T-helper 2 cell treated with Interferon-gamma antibody and Interleukin-4, amounts not matched to agents 100 ng/mL and 5 ng/mL, for 36 hours (primary cell): ENCODE data around the gene SFT2D3. TPM values are rescaled to one million over a fixed set of nuclear protein-coding genes. Genes with fewer than 3 reads are reported as not detected.

Source experiments
- intact Hi-C: fragments of 100-400 bp; cut with micrococcal nuclease; formaldehyde crosslinking; loops from one replicate; pipeline ENCODE4 v1.15.1; 2023
- total RNA-seq: library from RNA; stranded (reverse); gene quantifications from 2 replicates; pipeline ENCODE4 v1.2.3, GENCODE V29; 2022

Gene SFT2D3
- total RNA-seq, 1 donor from 2014 or later = 4.4 TPM

DNA sequence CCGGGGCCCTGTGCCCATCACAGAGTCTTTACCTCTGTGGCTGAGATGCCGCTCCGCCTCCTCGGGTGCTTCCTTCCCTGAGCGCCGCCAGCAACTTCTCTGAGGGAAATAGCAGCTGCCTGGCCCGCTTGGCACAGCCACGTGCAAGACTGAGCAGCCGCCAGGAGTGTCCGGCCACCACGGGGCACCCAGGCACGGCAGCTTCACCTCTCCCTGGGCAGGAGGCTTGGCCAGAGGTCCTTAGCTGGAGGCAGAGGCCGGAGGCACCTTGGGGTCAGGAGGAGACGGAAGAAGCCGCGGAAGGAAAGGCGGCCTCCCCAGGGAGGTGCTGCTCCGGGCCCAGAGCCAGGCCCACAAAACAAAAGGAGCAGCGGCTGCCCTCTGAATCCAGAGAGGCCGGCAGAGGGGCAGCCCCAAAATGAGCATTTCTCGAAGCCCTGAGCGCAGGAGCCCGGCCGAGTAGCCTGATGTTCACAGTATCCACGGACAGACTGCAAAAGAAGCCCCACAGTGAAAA, 20.0 kb upstream of the SFT2D3 start:
- intact Hi-C loops = no loop called here

DNA sequence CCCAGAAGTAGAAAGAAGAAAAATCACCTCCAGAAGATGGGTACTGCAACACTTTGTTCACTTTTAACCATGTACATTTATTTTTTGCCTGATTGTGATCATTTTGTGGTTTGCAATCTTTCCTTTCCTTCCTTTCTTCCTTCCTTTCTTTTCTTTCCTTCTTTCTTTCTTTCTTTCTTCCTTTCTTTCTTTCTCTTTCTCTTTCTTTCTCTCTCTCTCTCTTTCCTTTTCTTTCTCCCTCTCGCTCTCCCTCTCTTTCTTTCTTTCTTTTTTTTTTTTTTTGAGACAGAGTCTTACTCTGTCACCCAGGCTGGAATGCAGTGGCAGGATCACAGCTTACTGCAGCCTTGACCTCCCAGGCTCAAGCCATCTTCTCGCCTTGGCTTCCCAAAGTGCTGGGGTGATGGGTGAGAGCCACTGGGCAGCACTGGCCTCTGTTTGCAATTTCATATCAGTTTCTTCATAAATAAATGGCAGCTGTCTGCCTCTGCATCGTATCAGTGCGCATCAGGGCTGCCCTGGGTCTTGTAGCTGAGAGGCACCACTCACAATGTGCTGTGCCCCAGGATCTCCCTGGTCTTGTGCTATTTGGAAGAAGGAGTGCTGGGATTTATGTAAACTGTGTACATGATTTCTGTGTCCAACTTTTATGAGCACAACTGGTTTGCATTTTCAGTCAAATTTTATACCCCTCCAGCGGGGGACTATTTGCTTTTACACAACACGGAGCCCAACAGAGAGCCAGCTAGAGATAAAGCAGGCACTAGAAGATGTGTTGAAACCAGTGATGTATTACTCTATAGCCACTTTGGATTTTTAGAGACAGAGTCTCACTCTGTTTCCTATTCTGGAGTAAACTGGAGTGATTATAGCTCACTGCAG, 19.1 kb upstream of the SFT2D3 start:
- intact Hi-C loops = no loop called here

DNA sequence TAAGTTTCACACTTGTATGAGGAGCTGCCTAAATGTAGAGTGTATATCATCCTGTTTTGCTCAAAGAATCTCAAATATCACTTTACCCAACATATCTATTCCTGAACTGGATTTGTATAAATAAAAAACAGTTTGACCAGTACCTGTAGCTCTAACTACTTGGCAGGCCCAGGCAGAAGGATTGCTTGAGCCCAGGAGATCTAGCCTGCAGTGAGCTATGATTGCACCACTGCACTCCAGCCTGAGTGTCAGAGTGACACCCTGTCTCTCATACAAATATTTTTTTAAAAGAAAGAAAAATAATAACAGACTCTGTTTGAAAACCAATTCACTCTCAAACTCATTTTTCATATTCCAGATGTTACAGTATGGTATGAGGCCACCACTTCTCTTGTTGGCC, 18.2 kb upstream of the SFT2D3 start:
- intact Hi-C loops = no loop called here

DNA sequence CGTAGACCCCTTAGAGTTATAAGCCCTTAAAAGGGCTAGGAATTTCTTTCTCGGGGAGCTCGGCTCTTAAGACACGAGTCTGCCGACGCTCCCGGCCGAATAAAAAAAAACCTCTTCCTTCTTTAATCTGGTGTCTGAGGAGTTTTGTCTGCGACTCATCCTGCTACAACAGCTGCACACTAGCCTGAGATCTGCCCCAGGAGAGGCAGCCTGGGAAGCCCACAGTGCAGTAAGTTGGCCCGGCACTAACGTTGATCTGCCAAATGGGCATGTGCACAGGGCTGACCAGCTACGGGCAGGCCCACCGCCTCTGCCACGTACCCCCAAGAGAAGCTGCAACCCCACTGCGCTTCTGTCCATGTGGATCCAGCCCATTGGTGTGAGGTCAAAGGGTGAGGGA, 17.5 kb upstream of the SFT2D3 start:
- intact Hi-C loops = no loop called here

DNA sequence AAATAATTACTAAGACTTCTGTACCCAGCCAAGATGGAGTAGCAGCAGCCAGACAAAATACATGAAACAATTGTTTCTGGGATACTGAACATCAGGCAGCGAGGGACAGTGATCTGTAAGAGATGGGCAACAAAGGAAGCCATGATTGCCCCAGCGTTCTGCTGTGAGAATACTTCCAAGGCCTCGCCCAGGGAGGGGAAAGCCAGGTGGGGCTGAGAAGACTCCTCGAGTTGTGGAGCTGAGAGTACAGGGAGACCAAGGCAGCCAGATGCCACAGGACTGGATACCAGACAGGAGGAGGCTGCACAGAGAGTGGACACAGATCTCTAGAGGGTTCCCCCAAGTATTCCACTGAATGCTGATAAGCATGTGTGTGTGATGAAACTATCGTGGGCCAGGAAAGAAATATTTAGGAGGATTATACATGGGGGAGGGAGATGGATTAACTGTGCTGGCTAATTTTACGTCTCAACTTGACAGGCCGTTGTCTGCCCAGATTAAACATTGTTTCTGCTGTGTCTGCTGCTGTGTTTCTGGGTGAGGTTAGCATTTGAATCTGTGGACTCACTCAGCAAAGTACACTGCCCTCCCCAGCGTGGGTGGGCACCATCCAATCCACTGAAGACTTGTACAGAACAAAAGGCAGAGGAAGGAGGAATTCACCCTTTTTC, 15.8 kb upstream of the SFT2D3 start:
- intact Hi-C loops = no loop called here

DNA sequence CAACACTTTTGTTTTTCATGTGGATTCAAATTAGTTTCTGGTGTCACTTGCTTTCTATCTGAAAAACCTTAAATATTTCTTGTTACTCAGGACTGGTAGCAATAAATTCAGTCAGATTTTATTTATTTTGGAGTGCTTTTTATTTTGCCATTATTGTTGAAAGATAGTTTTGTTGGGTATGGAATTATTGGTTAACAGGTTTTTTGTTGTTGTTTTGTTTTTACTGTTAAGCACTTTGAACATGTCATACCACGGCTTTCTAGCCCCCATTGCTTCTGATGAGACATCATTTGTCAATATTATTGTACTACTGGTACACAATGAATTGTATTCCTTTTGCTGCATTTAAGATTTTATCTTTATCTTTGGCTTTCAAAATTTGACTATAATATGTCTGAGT, 12.9 kb upstream of the SFT2D3 start:
- intact Hi-C loops = no loop called here

DNA sequence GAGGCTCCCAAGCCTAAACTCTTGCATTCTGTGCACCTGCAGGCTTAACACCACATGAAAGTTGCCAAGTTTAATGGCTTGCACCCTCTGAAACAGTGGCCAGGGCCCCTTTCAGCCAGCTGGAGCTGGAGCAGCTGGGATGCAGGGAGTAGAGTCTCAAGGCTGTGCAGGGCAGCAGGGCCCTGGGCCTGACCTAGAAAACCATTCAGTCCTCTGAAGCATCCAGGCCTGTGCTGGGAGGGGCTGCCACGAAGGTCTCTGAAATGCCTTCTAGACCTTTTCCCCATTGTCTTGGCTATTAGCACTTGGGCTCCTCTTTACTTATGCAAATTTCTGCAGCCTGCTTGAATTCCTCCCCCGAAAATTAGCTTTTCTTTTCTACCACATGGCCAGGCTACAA, 10.6 kb upstream of the SFT2D3 start:
- intact Hi-C loops = no loop called here

DNA sequence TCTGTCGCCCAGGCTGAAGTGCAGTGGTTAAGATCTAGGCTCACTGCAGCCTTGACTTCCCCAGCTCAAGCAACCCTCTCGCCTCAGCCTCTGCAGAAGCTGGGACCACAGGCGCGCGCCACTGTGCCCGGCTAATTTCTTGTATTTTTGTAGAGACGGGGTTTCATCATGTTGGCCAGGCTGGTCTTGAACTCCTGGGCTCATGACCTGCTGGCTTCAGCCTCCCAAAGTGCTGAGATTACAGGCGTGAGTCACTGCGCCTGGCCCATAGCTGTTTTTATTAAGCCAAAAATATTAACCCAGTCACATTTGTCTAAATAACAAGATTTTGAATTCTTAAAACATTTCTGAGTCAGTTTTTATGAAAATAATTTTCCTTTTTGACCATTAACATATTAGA, 6.3 kb upstream of the SFT2D3 start:
- intact Hi-C loops = no loop called here

DNA sequence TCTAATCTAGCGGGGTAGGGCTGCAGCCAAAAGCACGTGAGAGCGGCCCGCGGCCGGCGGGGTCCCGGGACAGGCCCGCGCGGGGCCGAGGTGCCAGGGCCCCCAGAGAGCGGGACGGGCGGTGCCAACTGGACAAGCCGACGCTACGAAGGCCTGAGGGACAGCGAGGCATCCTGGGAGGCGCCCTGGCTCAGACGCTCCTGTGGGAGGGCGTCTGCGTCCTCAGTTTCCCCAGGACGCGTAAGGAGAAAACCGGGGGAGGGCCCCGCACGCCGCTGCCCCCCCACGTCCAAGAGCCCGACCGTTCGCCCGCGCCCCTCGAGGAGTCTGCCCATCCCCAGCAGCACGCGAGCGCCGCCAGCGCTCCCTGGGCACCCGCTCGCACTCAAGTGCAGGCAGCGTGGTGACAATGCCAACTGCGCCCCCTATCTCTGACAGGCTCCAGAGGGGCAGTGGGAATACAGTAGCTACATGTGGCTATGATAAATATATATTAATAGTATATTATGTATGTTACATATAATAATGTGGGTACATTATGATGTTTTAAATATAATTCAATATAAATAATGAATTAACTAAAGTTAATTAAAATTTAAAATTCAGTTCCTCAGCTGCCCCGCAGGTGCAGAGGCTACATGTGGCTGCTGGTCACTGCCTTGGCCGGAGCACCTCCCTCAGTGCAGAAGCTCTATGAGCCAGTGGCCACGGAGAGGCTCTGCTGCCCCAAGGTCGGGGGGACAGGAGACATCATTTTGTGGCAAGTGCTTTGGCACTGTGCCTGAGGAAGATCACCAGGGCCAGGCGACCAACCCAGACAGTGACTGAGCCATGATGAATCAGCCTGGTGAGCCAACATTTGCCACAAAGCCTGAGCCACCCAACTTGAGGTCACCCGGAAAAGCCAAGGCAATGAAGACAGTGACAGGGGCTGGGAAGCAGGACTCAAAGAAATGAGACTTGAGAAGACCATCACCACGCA, 5.5 kb upstream of the SFT2D3 start:
- intact Hi-C loops = no loop called here

DNA sequence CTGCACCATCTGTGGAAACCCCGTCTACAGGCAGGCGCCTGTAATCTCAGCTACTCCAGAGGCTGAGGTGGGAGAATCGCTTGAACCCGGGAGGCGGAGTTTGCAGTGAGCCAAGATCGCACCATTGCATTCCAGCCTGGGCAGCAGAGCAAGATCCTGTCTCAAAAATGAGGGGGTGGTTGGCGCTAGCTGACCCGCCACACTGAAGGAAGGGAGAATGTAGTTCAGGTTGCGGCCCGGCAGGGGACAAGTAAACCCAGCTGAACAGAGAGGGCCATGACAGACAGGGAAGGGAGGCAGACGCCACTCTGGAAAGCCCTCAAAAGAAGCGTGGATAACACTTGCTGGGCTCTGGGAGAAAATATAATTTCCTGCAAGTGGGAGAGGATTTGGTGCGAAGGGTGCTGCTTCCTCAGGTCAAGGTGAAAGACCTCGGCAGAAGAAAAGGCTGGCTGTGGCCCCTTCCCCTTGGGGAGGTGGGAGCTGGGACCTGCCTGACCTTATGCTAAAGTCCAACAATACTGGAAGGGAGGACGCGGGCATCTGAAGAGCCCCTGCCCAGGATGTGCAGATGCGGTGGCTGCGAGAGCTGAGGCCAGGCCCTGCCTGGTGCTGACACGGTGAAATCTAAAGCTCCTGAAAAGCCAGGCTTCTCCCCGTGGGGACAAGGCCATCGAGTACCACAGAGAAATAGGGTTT, 3.7 kb upstream of the SFT2D3 start:
- intact Hi-C loops = no loop called here

DNA sequence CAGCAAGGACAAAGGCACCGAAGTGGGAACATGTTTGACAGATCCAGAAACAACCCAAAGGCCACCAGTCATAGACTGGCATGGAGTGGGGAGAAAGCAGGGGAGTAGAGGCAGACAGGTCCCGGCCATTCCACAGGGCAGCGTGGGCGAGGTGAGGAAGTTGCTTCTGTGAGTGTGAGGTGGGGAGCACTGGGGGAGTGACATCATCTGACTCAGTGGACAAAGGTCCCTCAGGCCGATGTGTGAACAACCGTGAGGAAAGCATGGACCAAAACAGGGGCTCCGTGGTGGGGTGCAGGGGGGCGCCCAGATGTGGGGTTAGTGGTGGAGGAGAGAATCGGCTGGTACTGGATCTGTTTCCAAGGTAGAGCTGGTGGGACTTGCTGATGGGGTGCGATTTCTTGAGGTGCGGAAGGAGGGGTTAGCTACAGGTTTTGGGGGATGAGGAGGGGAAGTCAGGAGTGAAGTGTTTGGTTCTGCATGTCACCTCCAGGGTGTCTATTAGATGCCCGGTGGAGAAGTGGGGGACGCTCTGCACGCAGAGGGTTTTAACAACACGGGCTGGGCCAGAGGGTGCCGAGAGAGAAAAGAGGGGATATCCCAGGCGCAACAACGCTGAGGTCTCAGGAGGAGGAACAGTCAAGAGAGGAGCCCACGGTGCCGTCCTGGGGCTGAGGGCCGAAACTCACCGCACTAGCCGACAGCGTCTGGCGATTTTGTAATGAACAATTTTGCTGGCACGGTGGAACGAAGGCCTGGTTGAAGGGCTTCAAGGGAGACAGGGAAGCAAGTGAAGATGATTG, 2.5 kb upstream of the SFT2D3 start:
- intact Hi-C loops = no loop called here

DNA sequence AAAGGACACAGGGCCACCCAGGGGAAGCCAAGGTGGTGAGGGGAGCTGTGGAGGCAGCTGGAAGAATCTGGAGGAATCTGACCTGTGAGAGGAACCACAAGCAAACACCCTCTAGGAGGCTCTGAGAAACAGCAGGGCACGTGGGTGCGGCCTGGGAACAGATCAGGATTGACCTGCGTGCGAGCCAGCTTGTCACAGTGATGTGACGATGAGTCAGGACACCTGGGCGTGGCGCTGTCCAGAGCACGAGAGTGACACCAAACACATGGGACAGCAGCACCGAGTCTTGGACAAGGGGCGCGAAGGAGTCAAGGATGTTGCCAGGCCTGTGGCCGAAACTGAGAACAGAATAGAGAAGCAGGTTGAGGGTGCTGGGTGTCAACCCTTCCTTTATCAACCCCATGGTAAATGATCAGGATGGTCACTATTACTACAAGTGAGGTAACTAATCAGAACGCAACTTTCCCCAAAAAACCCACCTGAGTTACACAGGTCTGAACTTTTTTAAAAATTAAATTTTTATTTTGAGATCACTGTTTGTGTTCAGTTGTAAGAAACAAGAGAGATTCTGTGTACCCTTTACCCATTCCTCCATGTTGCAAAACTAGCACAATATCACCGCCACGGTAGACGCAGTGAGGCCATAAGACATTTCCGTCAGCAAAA, 637 bp upstream of the SFT2D3 start:
- intact Hi-C loops = loop anchor here (1.0 to 5.0 kb wide), 5 partner anchors 53 to 391 kb away; partner anchors contain the start of genes GPR17, IWS1, SAP130 and UGGT1

DNA sequence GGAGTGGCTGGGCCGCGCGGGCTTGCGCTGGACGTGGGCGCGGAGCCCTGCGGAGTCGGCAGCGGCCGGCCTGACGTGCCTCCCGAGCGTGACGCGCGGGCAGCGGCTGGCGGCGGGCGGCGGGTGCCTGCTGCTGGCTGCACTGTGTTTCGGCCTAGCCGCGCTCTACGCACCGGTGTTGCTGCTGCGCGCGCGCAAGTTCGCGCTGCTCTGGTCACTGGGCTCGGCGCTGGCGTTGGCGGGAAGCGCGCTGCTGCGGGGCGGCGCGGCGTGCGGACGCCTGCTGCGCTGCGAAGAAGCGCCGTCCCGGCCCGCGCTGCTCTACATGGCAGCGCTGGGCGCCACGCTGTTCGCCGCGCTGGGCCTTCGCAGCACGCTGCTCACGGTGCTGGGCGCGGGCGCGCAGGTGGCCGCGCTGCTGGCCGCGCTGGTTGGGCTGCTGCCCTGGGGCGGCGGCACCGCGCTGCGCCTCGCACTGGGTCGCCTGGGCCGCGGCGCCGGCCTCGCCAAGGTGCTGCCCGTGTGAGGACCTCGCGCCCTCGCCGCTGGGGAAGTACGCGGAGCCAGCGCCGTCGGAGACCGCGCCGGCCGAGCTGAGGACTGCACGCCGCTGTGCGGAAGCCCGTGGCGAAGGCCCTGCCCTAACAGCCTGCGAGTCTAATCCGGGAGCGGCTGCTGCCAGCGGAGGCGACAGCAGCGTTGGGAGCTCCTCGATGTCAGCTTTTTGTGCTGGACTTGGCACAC, 526 bp downstream of the SFT2D3 start:
- intact Hi-C loops = loop anchor here (1.0 to 5.0 kb wide), 7 partner anchors 55 to 389 kb away; partner anchors contain the start of genes GPR17, IWS1, SAP130 and UGGT1

DNA sequence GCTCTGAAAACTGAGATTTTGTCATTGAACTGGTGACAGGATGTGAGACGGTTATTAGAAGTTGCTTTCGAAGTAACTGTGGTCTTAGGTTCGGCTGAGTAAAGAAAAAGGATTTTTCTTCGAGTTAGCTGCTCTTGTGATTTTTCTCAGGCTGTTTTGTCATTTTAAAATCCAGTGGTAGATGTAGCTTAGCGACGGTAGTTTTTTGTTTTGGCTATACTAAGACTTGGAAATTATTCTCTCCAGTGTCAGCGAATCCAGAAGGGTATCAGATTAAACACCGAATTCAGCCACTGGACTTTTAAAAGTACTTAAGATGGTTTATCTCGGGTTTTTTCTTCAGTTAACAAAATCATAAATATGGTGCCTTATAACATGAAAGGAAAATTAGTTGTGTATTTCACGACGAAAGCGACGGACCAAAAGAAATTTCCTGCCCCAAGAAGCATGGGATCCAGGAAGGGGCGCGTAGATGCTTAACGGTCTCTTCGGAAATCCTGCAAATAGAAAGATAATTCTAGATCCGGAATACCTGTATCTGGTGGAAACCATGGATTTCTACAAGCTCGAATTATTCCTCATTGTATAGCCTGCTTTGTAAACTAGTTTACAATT, 1.2 kb downstream of the SFT2D3 start:
- intact Hi-C loops = loop anchor here (2.0 to 5.0 kb wide), 3 partner anchors 55 to 154 kb away; partner anchors contain the start of genes GPR17 and WDR33

DNA sequence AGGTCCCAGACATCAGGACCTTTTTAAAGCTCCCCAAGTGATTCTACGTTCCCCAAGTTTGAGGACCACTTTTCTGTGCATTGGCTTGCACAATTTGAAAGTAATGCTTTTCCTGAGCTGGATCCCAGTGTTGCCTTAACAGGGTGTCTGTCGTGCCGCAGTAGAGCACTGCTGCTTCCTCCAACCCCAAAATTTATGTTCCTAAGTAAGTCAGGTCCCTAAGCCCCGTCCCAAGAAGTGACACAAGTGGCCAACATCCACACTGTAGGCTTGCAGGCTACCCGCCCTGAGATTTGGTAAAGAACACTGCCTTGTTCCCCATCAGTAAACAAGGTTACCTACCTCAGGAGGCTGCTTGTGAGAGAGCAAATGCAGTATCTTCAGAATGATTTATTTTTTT, 2.0 kb downstream of the SFT2D3 start:
- intact Hi-C loops = loop anchor here (2.0 to 5.0 kb wide), 3 partner anchors 56 to 154 kb away; partner anchors contain the start of genes GPR17 and WDR33

DNA sequence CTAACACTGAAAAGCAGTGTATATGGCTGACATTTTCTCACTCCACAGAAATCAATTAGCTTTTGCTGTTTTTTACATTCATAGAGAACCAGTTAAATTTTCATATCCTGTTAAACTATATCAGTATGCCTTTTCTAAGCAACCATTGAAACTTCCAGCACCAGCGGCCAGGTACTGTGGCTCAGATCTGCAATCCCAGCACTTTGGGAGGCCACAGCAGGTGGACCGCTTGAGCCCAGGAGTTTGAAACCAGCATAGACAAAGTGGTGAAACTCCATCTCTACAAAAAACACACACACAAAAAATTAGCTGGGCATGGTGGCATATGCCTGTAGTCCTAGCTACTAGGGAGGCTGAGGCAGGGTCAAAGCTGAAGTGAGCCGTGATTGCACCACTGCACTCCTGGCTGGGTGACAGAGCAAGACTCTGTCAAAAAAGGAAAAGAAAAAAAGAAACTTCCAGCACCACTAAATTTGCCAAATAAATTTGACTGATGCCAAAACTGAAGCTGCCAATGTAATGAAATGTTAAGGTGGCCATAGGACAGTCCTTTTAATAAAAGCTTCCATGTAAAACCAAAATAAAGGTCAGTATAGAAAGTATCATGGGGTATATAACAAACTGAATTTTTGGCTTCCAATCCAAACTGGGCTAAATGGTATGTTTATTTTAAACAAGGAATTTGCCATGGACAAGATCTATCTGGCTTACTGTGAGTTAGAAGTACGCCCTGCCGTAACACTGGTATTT, 3.5 kb downstream of the SFT2D3 start:
- intact Hi-C loops = loop anchor here (5.0 kb wide), 1 partner anchor 58 kb away; the partner anchor contains the start of gene GPR17
